Activated CD4-positive, alpha-beta T cell treated with anti-CD3 and anti-CD28 coated beads for 36 hours (primary cell): ENCODE measurements around the gene AVP. TPM values are rescaled to one million over a fixed set of nuclear protein-coding genes. Genes with fewer than 3 reads are reported as not detected.
"Not testable (repeated sequence)": the region's sequence is repeated elsewhere in the genome, so short reads cannot be mapped to it uniquely, and the experiment has no call there.

Experiments used
- ATAC-seq: fragments of 200-7000 bp; cut with Tn5 transposase; one replicate; pipeline ENCODE4 v1.10.0; 2021; ENCODE audit warnings: mild to moderate bottlenecking, moderate library complexity
- CTCF ChIA-PET: fragments of 350-600 bp; sonication (Branson Sonifier 250); formaldehyde crosslinking; loops from one replicate; lab custom pipeline; 2021; ENCODE audit warnings: antibody characterized with exemption; lab: Charles Lee
- POLR2A ChIA-PET: fragments of 350-600 bp; sonication (Branson Sonifier 250); formaldehyde crosslinking; loops from one replicate; lab custom pipeline; 2021; ENCODE audit warnings: antibody characterized with exemption, inconsistent platforms; lab: Charles Lee
- DNase-seq: peaks from one replicate; pipeline ENCODE4 v3.0.0-alpha.2; 2020
- H3K27ac Mint-ChIP-seq: one replicate; pipeline ENCODE4 v1.8.0; 2021; ENCODE audit warnings: mixed read lengths
- H3K27me3 Mint-ChIP-seq: one replicate; pipeline ENCODE4 v1.8.0; 2021; ENCODE audit warnings: mixed read lengths
- H3K36me3 Mint-ChIP-seq: one replicate; pipeline ENCODE4 v1.8.0; 2021; ENCODE audit warnings: low read depth, mixed read lengths
- H3K4me1 Mint-ChIP-seq: one replicate; pipeline ENCODE4 v1.8.0; 2021; ENCODE audit warnings: mixed read lengths
- H3K4me3 Mint-ChIP-seq: one replicate; pipeline ENCODE4 v1.8.0; 2021; ENCODE audit warnings: mild to moderate bottlenecking, moderate library complexity, mixed read lengths
- H3K9me3 Mint-ChIP-seq: one replicate; pipeline ENCODE4 v1.8.0; 2021; ENCODE audit warnings: low read depth, mixed read lengths
- intact Hi-C, 2 experiments: fragments of 100-400 bp; cut with DNase I in 1 of 2; cut with micrococcal nuclease in 1 of 2; formaldehyde crosslinking; loops; one replicate each; pipeline versions ENCODE4 v1.14.2 to v1.15.1; 2022 to 2024; cut with DNase I, micrococcal nuclease
- total RNA-seq, 2 experiments: library from RNA; stranded (reverse); gene quantifications; one replicate each; pipeline ENCODE4 v1.2.3, GENCODE V29; 2021

AVP gene
- total RNA-seq, result not detected

DNA sequence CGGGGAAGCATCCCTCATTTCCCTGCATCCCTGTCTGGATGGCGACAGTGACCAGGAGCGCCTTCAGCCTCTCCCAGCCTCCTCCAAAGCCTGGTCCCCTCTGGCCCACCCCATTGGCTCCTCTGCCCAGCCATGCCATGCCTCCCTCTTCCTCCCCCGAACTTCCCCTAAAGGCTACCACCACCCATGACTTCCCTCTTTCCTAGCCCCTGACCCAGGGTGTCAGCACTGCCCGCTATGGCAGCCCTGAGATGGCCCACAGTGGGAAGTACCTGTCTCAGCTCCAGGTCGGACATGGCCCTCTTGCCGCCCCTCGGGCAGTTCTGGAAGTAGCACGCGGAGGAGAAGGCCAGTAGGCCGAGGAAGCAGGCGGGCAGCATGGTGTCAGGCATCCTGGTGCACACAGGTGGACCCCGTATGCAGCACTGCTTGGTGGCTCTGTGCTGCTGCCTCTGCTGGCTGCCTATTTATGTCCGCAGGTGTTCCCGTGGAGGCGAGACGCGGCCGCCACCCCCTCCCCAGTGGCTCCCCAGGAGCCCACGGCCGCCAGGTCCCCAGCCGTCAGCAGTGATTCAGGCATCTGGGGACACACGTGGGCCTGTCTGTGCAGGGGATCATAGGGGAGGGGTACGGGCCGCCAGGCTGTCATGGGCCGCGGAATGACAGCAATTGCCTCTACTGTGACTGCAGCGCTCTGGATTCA, at the start of gene AVP:
TSS of gene AVP (minus strand) at position 442 of the 703 bp plus-strand sequence. CDS start at position 392, 50 bp downstream.
- Mint-ChIP-seq H3K4me1 (peaks cover 8% of the 10 kb centered on the region), H3K36me3 (no peaks in the 10 kb centered on the region), H3K9me3 (no peaks in the 10 kb centered on the region), H3K27me3 (peaks cover 31% of the 10 kb centered on the region), H3K27ac (no peak within 1 kb of the TSS), H3K4me3 (no peak within 1 kb of the TSS)
- ChIA-PET CTCF (interaction anchor here (1.2 kb wide), 1 partner anchor 32 kb away, joined by 3 read pairs; no protein-coding TSS in a partner anchor), POLR2A (no interaction called here)
- DNase-seq, result no peak
- intact Hi-C loops, result no loop called here
- ATAC-seq, result no peak

DNA sequence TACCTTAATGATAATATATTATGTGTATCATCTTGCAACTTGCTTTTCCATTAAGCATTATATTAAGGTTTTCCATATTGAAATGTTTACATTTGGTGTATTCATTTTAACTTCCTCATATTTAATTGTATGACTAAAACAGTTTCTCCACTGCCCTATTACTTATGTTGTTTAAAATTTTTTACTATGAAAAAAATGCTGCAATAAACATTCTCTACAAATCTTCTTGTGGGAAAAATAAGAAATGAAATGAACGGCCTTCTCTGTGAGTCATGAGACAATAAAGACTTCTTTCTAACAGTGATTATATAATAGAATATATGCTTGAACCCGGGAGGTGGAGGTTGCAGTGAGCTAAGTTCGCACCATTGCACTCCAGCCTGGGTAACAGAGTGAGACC, 49.6 kb upstream of the AVP start:
- POLR2A ChIA-PET, result no interaction called here
- DNase-seq (no peak), ATAC-seq (no peak)
- Mint-ChIP-seq H3K4me3 (no peak overlapping the region), H3K27me3 (no peaks in the 10 kb centered on the region), H3K36me3 (peaks cover 2% of the 10 kb centered on the region), H3K9me3 (no peaks in the 10 kb centered on the region), H3K4me1 (peaks cover 13% of the 10 kb centered on the region), H3K27ac (no peak overlapping the region)
- CTCF ChIA-PET, result no interaction called here
- intact Hi-C loops, result no loop called here

DNA sequence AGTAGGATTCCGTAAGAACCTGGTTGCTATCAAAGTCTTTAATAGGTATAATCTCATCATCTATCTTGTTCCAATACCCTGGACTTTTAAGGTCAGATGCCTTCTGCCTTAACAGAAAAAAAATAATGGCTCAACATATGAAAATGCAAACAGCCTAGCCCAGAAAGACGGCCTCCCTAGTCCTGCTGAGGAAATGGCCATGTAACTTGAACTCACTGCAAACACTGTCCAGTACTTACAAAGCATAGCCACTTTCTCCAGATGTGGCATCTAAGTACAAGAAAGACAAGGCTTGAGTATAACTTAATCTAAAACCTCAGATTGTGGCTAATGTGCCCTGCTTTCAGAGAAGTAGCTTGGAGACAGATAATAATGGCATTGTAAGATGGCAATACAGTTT, 48.6 kb upstream of the AVP start:
- intact Hi-C loops, result no loop called here
- H3K9me3 Mint-ChIP-seq, result no peaks in the 10 kb centered on the region
- H3K27ac Mint-ChIP-seq, result no peak overlapping the region
- H3K36me3 Mint-ChIP-seq, result peaks cover under 1% of the 10 kb centered on the region
- DNase-seq (no peak), ATAC-seq (no peak)
- H3K4me1 Mint-ChIP-seq, result peaks cover 12% of the 10 kb centered on the region
- ChIA-PET CTCF (no interaction called here), POLR2A (no interaction called here)
- H3K27me3 Mint-ChIP-seq, result no peaks in the 10 kb centered on the region
- no peak overlapping the region for H3K4me3 Mint-ChIP-seq

DNA sequence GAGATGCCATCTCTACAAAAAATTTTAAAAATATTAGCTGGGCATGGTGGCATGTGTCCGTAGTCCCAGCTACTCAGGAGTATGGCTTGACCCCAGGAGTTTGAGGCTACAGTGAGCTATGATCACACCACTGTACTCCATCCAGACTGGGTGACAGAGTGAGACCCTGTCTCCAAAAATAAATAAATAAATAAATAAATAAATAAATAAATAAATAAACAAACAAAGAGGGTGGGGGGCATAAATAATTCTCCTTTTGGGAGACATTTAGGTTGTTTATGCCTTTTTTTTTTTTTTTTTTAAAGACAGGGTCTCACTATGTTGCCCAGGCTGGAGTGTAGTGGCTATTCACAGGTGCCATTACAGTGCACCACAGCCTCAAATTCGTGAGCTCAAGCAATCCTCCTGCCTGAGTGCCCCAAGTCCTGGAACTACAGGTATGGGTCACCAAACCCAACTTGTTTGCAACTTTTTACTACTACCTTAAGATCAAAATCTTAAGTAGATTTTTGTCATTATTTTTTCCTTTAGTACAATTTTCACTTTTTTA, 45.6 kb upstream of the AVP start:
- no peaks in the 10 kb centered on the region for H3K9me3 Mint-ChIP-seq
- H3K36me3 Mint-ChIP-seq, result peaks cover 10% of the 10 kb centered on the region
- H3K4me3 Mint-ChIP-seq, result no peak overlapping the region
- H3K27ac Mint-ChIP-seq, result no peak overlapping the region
- CTCF ChIA-PET, result interaction anchor here (0.6 to 1.6 kb wide), 6 partner anchors 8 to 76 kb away, joined by 3 to 8 read pairs (median 4); no protein-coding TSS in a partner anchor
- no peak for ATAC-seq
- H3K4me1 Mint-ChIP-seq, result peaks cover 3% of the 10 kb centered on the region
- intact Hi-C loops, result no loop called here
- no peaks in the 10 kb centered on the region for H3K27me3 Mint-ChIP-seq
- POLR2A ChIA-PET, result interaction anchor here (0.7 kb wide), 1 partner anchor 659 kb away, joined by 3 read pairs; the partner anchor contains the start of gene SNRPB
- no peak for DNase-seq

GRCh38 chr20:3129094-3129493, 44.6 kb upstream of the AVP start:
- POLR2A ChIA-PET, result interaction anchor here (0.6 kb wide), 1 partner anchor 28 kb away, joined by 6 read pairs; no protein-coding TSS in a partner anchor
- intact Hi-C loops, result no loop called here
- CTCF ChIA-PET, result interaction anchor here (0.6 to 1.6 kb wide), 10 partner anchors 9 to 398 kb away, joined by 3 to 8 read pairs (median 3); no protein-coding TSS in a partner anchor
- Mint-ChIP-seq H3K4me1 (peaks cover 1% of the 10 kb centered on the region), H3K9me3 (no peaks in the 10 kb centered on the region), H3K27ac (no peak overlapping the region), H3K36me3 (peaks cover 19% of the 10 kb centered on the region), H3K27me3 (no peaks in the 10 kb centered on the region), H3K4me3 (no peak overlapping the region)
- DNase-seq, result no peak
- ATAC-seq, result no peak

GRCh38 chr20:3128275-3128984, 43.9 kb upstream of the AVP start:
- no peaks in the 10 kb centered on the region for H3K27me3 Mint-ChIP-seq
- intact Hi-C loops, result no loop called here
- no peak overlapping the region for H3K4me3 Mint-ChIP-seq
- no peak for DNase-seq
- ChIA-PET CTCF (interaction anchor here (0.6 to 1.6 kb wide), 6 partner anchors 11 to 583 kb away, joined by 3 to 8 read pairs (median 3); no protein-coding TSS in a partner anchor), POLR2A (no interaction called here)
- H3K27ac Mint-ChIP-seq, result no peak overlapping the region
- peaks cover 2% of the 10 kb centered on the region for H3K9me3 Mint-ChIP-seq
- peaks cover 21% of the 10 kb centered on the region for H3K36me3 Mint-ChIP-seq
- ATAC-seq, result no peak
- peaks cover 4% of the 10 kb centered on the region for H3K4me1 Mint-ChIP-seq

GRCh38 chr20:3126527-3126859, 42.0 kb upstream of the AVP start:
- intact Hi-C loops, result no loop called here
- peaks cover 24% of the 10 kb centered on the region for H3K4me1 Mint-ChIP-seq
- POLR2A ChIA-PET, result no interaction called here

DNA sequence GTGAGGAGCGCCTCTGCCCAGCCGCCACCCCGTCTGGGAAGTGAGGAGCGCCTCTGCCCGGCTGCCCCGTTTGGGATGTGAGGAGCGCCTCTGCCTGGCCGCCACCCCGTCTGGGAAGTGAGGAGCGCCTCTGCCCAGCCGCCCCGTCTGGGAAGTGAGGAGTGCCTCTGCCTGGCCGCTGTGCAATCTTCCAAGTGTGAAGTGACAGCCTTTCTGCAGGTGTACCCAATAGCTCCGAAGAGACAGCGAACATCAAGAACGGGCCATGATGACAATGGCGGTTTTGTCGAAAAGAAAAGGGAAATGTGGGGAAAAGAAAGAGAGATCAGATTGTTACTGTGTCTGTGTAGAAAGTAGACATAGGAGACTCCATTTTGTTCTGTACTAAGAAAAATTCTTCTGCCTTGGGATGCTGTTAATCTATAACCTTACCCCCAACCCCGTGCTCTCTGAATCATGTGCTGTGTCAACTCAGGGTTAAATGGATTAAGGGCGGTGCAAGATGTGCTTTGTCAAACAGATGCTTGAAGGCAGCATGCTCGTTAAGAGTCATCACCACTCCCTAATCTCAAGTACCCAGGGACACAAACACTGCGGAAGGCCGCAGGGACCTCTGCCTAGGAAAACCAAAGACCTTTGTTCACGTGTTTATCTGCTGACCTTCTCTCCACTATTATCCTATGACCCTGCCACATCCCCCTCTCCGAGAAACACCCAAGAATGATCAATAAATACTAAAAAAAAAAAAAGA, 41.4 kb upstream of the AVP start:
- peaks cover 29% of the 10 kb centered on the region for H3K4me1 Mint-ChIP-seq
- peaks cover 46% of the 10 kb centered on the region for H3K36me3 Mint-ChIP-seq
- ATAC-seq, H3K4me3 Mint-ChIP-seq, H3K9me3 Mint-ChIP-seq, POLR2A ChIA-PET, H3K27me3 Mint-ChIP-seq, DNase-seq, CTCF ChIA-PET, intact Hi-C loops, H3K27ac Mint-ChIP-seq: not testable (repeated sequence)

More at GRCh38 chr20:3126527-3126859, 42.0 kb upstream of the AVP start:
- no peak for DNase-seq
- Mint-ChIP-seq H3K27ac (no peak overlapping the region), H3K4me3 (no peak overlapping the region), H3K9me3 (peaks cover 8% of the 10 kb centered on the region), H3K36me3 (peaks cover 40% of the 10 kb centered on the region), H3K27me3 (no peaks in the 10 kb centered on the region)
- CTCF ChIA-PET, result no interaction called here
- no peak for ATAC-seq

DNA sequence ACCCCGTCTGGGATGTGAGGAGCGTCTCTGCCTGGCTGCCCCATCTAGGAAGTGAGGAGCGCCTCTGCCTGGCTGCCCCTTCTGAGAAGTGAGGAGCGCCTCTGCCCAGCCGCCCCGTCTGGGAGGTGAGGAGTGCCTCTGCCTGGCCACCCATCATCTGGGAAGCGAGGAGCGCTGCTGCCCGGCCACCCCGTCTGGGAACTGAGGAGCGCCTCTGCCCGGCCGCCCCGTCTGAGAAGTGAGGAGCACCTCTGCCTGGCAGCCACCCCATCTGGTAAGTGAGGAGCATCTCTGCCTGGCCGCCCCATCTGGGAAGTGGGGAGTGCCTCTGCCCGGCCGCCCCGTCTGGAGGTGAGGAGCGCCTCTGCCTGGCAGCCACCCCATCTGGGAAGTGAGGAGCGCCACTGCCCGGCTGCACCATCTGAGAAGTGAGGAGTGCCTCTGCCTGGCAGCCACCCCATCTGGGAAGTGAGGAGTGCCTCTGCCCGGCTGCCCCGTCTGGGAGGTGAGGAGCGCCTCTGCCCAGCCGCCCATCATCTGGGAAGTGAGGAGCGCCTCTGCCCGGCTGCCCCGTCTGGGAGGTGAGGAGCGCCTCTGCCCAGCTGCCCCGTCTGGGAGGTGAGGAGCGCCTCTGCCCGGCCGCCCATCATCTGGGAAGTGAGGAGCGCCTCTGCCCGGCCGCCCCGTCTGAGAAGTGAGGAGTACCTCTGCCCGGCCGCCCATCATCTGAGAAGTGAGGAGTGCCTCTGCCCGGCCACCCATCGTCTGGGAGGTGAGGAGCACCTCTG, 40.4 kb upstream of the AVP start:
- peaks cover 51% of the 10 kb centered on the region for H3K36me3 Mint-ChIP-seq
- H3K27me3 Mint-ChIP-seq, DNase-seq, H3K4me3 Mint-ChIP-seq, H3K9me3 Mint-ChIP-seq, POLR2A ChIA-PET, CTCF ChIA-PET, H3K27ac Mint-ChIP-seq, ATAC-seq: not testable (repeated sequence)
- peaks cover 34% of the 10 kb centered on the region for H3K4me1 Mint-ChIP-seq
- intact Hi-C loops, result loop anchor here in 1 of 2 experiments (5.0 kb wide), 1 partner anchor 32 kb away; the partner anchor contains the start of genes FASTKD5 and UBOX5

DNA sequence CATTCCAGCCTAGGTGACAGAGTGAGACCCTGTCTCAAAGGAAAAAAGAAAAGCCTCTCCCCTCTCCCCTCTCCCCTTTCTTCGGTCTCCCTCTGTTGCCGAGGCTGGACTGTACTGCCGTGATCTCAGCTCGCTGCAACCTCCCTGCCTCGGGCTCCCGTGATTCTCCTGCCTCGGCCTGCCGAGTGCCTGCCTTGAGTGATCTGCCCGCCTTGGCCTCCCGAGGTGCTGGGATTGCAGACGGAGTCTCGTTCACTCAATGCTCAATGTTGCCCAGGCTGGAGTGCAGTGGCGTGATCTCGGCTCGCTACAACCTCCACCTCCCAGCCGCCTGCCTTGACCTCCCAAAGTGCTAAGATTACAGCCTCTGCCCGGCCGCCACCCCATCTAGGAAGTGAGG, 39.6 kb upstream of the AVP start:
- H3K9me3 Mint-ChIP-seq, ATAC-seq, CTCF ChIA-PET, H3K4me3 Mint-ChIP-seq, DNase-seq, H3K27me3 Mint-ChIP-seq: not testable (repeated sequence)
- Mint-ChIP-seq H3K36me3 (peaks cover 51% of the 10 kb centered on the region), H3K4me1 (peaks cover 37% of the 10 kb centered on the region), H3K27ac (peak overlapping the region; percentile 93)
- intact Hi-C loops, result loop anchor here in 1 of 2 experiments (5.0 kb wide), 1 partner anchor 33 kb away; the partner anchor contains the start of genes FASTKD5 and UBOX5
- POLR2A ChIA-PET, result interaction anchor here (0.6 kb wide), 1 partner anchor 51 kb away, joined by 5 read pairs; no protein-coding TSS in a partner anchor
